ENCODE data around the gene APAF1.
A peak's percentile ranks its signal among the peaks of the same experiment; 100 is the strongest.

APAF1 gene

DNA sequence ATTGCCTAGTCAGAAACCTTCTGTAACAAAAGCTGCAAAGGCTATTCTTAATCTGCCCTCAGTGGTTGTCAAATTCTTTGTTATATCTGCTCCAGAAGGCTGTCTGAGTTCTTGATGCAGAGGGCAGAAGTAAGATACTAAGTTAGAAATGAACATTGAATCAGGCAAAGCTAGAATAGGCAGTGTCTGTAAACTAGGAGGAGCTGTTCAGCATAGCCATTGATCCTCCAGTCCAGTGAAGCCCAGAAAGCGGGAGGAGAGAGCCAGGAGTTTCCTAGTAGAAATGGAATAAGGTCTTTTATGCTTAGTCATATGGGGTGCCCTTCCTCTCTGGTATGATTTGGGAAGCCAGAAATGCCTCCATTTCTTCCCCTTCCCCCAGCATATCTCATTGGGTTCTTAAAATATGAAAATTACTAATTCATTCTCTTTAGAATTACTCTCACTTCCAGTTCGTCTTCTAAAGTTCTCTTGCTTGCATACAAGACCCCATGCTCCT, 76.2 kb downstream of the APAF1 start:
- no peak for DNase-seq (ENCODE audit: extremely low read depth in 1 of 2, low read depth in 1 of 2)

DNA sequence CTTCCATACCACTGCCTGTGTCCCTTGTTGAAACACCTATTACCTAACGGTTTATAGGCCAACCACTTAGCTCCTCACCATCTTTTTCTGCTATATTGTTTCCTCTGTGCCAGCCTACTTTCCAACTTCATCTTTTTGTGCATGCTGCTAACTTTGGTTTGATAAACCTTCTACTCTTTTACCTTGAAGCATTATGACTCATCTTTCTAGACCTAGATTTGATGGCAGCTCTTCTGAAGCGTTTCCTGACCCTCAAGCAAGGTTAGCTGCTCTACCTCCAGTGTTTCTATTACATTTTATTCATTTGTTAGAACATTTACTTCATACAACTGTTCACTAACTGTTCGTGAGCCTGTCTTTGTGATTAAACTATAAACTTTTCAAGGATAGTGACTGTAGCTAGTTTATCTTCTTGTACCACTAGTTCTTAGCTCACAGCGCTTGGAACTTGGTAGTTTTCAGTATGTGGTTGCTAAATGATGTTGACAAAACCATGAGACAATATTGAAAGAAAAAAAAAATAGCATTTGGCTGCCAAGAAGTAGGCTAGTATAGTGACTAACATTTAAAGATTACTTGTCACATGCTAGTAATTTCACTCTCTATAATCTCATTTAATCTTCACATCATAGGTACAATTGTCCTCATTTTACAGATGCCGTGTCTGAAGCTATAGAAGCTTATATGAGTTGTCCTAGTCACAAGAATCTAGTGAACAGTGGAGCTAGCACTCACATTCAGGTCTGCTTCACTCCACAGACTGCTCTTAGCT, 79.5 kb downstream of the APAF1 start:
- no peak for DNase-seq (ENCODE audit: extremely low read depth in 1 of 2, low read depth in 1 of 2)

DNA sequence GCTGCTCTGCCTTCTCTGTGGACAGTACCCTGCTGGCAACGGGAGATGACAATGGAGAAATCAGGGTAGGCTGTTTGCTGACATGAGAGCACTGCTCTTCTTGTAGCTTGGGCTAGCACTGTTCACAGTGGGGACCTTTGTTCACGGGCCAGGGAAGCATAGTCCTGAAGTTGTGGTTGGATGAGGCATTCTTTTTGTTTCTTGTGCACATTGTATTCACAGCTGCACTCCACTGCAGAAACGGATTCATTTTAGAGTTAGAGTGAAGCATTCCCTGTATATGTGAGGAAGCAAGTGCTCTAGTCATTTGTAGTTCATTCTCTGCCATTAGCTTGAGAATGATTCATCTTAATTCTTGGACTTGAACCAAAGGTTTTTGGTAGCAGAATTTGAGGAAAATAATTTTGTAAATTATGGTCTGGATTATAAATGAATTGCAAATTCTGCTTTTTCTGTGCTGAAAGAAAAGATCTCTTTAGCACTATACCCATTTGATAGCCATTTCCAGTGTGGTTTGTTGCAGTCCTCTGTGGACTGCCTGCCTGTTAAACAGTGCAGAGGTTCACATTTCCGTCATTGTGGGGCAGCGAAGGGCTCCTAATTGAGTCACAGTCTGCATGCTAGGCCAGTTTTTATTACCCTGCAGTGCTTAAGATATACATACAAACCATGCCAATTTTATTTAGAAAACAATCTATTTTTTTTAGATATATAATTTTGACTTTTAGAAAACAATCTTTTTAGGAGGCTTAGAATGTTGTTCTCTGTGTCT, 80.6 kb downstream of the APAF1 start:
- peak in 1 of 2 donors; percentile 42 for DNase-seq (ENCODE audit: extremely low read depth in 1 of 2, low read depth in 1 of 2)

DNA sequence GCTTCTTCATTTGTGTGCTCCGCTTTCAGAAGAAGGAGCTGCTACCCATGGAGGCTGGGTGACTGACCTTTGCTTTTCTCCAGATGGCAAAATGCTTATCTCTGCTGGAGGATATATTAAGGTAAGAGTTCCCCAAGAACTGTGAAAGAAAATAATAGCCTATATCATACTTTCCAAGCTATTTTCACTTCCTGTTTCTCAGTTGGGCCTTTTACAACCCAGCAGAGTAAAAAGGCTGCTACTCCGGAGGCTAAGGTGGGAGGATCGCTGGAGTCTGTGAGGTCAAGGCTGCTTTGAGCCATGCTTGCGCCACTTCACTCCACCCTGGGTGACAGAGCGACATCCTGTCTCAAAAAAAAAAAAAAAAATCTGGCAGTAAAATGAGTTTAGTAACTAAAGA, 82.1 kb downstream of the APAF1 start:
- no peak for DNase-seq (ENCODE audit: extremely low read depth in 1 of 2, low read depth in 1 of 2)

DNA sequence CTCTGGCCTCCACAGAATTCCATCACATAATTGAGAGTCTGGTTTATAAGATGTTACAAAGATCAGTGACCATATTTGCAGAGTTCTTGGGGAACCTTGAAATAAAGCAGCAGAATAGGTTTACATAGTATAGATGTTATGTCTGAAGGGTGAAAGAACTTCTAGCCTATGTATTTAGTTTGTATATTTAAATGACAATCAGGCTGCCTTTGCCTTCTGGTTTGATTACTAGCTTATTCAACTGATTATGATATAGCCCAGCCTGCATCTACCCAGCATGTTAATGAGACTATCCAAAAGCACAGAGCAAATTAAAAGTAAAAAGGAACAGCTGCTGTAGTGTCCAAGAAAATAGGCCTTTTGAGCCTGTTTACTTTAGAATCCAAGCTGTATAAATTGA, 85.3 kb downstream of the APAF1 start:
- no peak for DNase-seq (ENCODE audit: extremely low read depth in 1 of 2, low read depth in 1 of 2)

DNA sequence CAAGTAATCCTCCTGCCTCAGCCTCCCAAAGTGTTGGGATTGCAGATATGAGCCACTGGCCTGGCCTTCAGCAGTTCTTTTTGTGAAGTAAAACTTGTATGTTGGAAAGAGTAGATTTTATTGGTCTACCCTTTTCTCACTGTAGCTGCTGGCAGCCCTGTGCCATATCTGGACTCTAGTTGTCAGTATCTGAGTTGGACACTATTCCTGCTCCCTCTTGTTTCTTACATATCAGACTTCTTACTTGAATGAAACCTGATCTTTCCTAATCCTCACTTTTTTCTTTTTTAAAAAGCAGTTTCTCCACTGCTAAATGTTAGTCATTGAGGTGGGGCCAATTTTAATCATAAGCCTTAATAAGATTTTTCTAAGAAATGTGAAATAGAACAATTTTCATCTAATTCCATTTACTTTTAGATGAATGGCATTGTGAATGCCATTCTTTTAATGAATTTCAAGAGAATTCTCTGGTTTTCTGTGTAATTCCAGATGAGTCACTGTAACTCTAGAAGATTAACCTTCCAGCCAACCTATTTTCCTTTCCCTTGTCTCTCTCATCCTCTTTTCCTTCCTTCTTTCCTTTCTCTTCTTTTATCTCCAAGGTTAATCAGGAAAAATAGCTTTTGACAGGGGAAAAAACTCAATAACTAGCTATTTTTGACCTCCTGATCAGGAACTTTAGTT, 88.7 kb downstream of the APAF1 start:
- DNase-seq (ENCODE audit: extremely low read depth in 1 of 2, low read depth in 1 of 2): no peak

DNA sequence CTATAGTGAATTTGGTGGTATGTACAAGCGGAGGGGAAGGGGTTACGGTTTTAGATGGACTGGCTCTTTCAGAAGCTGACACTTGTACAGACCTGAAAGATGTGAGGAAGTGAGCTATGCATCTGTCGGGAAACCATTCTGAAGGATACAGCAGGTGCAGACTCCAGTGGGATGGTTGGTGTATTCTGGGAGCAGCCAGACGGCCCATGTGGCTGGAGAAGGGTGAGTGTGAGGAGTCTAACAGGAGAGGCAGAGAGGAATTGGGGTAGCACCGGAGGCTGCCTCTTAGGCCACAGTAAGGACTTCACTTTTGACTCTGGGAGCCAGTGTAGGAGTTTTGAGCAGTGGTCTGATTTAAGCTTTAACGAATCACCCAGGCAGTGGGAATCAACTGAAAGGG, 90.7 kb downstream of the APAF1 start:
- no peak for DNase-seq (ENCODE audit: extremely low read depth in 1 of 2, low read depth in 1 of 2)

DNA sequence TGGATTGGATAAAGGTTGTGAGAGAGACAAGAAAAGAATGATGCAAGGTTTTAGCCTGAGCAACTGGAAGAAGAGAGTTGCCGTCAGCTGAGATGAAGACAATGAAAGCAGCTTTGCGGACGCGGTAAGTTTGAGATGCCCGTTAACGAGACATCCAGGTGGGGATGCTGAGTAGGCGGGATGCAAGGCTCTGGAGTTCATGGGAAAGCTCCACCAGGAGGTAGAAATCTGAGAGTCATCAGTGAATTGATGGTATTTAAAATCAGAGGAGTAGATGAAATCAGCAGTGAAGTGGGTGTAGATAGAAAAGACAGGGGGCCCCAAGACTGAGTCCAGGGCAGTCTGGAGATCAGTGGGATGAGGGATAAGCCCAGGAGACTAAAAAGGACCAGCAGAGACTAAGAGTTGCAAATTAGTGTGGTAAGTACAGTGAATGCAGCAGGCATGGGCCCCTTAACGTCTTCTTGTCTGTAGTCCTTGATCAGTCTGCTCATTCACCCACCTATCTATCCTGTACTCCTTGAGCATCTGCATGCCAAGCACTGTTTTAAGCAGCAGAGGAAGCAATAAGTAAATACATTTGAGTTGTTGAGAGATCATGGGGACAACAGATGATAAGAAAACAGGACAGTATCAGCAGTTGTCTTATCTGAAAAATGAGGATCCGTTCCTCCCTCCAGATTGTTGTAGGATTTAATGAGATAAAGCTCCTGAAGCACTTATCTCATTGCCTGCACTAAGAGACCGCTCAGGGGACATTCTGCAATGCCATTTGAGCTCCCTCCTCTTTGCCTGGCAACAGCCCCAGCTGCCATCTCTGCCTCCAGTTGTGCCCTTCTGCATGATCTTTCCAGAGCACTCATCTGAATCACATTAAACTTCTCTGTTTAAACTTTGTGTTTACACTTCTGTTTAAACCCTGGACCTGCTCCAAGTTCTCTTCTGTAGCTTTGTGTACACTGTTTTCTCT, 91.5 kb downstream of the APAF1 start:
- no peak for DNase-seq (ENCODE audit: extremely low read depth in 1 of 2, low read depth in 1 of 2)

DNA sequence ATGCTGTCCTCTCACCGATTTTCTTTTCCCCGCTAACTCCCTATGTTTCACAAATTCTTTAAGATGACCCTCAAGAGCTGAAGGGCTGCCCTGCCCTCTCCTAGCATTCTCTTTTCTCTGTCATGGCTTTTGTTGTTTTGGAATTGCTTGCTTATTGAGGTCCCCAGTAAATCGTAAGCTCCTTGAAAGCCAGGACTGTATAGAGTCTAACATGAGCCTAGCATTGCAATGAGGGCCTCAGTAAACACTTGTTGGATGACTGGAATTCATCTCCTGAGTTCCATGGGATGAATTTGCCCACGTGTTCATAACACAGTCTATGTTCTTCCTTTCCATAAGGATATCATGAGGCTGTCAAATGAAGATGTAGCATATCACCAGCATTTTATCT, 92.2 kb downstream of the APAF1 start:
- no peak for DNase-seq (ENCODE audit: extremely low read depth in 1 of 2, low read depth in 1 of 2)

DNA sequence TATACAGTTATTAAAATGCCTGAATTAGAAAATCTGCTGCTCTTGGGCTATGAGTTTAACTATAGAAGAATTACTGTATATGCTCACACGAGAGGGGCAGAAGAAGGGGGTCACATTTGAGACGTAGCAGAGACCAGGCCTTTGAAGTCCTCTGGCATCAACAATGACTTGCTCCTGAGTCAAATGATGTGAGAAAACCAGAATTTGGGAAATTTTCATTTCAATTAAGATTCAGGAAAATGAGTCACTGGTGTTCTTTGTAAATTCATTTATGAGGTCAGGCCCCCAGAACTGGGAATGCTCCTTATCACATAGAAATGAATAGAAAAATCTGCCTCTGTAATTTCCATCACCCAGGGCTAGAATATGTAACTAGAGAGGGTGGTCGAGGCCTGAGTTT, 92.9 kb downstream of the APAF1 start:
- DNase-seq (ENCODE audit: extremely low read depth in 1 of 2, low read depth in 1 of 2): no peak

DNA sequence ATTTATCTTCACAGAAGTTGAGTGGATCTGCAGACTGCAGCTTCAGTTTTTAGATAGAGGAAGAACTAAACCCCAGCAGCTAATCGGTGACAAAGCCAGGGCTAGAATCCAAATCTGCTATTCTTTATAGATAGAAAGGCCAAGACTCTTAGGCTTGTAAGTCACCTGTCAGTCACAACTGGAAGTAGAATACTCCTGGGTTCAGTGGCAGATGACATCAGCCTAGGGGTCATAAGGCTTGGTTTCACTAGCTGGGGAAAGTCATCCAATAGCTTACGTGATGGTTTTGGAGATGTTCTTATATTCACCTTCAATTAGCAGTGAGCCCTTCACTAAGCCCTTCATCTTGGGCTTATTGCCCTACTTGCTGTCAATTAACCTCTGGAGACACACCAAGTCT, 93.4 kb downstream of the APAF1 start:
- no peak for DNase-seq (ENCODE audit: extremely low read depth in 1 of 2, low read depth in 1 of 2)

DNA sequence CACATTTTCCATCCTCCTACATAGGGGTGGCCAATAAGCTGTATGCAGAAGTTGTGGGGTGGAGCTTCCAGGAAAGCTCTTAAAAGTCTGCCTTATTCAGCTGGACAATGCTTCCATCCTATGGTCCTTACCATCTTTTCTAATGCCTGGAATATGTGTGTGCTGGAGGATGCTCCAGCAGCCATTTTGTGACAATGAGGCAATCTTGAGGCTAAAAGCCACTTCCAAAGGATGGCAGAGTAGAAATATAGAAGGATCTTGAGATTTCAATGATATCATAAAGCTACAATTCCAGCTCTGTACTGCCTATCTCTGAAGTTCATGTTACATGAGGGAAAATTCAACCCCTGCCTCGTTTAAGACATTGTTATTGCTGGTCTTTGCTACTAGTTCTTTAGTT, 95.7 kb downstream of the APAF1 start:
- DNase-seq (ENCODE audit: extremely low read depth in 1 of 2, low read depth in 1 of 2): no peak

DNA sequence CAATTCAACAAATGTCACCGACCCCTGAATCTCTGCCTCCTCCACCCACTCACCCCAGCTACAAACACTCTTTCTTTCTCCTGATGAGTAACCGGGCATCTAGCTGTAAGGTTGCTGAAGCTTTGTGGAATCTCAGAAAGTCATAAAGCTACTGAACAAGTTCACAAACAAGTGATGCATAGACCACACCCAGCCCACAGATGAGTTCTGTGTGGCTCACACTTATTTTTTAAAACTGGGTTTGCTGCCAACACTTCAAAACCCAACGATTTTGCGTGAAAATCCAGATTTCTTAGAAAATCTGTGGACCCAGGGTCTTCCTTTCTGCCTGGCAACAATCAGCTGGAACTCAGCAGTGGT, 96.1 kb downstream of the APAF1 start:
- DNase-seq (ENCODE audit: extremely low read depth in 1 of 2, low read depth in 1 of 2): peak in 1 of 2 donors; percentile 62

DNA sequence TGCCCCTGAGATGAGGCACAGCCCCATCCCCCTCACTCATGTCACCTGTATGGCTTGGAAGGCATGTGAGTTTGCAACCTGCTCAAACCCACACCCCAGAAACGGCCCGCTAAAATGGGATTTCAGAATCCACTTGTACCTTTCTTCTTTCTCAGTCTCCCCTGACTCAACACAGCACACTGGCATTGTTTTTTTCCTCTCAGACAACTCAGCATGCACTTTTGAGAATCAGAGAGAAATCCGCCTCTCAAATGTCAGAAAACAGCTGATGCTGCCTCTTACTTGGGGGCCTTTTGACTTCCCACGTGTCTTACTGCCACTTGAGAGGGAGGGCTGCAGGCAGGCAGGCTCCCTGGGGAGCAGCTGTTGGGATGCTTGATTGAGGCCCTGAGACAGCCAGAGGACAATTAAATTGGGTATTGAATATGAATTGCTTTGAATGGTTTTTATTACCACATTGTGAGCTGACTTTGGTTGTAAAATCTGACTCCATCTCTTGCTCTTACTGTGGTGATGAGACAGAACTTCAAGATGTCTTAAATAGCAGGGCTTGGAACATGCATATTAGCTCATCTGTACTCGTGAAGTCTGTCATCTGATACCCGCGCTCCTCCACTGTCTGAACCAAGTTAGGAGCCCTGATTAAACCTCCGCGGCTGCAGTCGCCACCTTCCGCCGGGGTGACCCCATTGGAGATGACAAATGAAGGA, 96.6 kb downstream of the APAF1 start:
- DNase-seq (ENCODE audit: extremely low read depth in 1 of 2, low read depth in 1 of 2): no peak

DNA sequence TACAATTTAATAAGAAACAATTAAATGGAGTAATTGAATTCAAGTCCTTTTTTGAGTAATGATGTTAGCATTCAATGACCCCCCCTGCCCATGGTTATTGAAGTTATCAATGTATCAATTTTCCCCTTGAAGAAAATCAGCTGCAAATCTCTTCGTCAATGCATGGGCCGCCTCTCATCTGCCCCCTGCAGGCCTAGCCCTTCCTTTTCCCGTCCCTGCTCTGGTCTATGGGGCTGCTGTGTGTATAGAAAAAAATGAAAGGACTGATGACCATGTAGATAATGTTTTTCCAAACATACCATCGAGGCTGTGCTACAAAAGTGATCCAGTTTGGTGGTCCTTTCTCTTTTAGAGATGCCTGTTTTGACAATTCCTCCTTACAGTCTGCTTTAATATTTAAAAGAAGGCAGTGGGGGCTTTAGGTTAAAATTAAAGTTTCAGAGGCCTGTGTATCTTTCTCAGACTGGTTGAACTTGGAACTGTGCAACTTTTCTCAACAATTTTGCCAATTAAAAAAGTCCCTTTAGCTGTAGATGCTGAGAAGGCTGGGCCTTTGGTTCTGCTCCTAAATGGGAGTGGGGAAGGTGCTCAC, 98.4 kb downstream of the APAF1 start:
- DNase-seq (ENCODE audit: extremely low read depth in 1 of 2, low read depth in 1 of 2): no peak

DNA sequence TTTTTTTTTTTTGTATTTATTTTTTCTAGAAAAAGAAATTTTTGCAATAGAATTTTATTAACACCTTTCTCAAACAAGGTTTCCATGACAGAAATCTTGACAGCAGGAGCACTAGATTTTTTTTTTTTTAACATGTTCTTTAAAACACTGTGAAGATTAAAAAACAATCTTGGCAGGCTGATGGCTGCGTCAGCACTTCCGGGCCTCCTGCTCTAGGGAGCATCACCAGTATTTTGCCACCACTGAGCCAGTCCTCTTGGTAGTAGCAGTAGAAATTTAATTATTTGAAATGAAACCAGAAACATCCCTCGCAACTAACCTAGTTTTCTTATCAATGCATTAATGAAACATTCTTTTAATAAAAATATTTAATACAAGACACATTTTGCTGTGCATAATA, 99.6 kb downstream of the APAF1 start:
- DNase-seq (ENCODE audit: extremely low read depth in 1 of 2, low read depth in 1 of 2): no peak

DNA sequence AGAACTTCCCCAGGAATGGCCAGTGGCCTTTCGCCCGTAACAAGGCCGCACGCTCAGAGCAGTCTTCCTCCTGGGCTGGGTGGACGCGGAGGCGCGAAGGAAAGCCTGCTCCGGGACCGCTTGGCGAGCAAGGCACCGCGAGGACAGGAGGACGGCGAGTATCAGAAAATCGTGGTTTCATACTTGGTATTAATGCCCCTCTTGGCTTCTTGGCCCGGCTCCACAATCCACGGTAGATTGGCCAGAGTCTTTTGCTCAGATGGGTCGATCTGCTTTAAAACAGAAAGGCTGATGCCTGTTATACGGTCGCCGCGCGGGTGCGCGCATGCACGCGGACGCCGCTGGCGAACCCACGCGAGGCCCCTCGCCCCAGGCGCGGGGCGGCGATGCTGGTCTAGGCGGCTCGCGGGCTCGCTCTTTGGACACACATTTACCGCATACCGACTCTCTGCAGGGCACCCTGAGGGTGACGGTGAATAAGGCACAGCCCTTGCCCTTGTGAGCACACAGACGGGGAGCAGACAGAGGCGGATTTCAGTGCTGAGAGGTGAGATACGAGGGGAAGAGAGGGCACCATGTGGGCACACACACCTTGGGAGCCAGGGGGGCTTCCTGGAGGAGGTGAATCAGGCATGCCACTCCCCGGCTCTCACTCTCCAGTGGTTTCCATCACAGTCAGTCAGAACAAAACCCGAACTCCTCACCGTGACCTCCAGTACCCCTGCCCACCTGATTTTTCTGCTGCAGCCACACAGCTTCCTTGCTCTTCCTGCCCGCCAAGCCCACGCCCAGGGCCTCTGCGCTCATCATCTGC, 100.7 kb downstream of the APAF1 start:
- peak in 1 of 2 donors; percentile 55 for DNase-seq (ENCODE audit: extremely low read depth in 1 of 2, low read depth in 1 of 2)

DNA sequence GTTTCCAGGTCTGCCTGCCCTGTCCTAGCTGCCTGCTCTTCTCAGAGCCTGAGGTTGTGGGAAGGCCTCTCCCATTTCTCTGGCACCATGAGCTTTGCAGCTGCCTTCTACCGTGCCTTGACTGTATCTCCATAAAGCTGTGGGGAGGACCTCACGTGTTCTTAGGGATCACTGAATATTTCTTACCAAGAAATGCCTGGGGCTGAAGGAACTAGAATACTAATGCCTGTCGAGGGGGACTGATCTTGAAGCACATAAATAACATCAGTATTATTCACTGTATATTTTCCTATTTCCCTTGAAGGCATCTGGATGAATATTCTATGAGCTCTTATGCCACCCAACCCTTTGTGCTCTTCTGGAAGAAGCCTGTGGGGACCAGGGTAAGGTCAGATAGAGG, 103.4 kb downstream of the APAF1 start:
- no peak for DNase-seq (ENCODE audit: extremely low read depth in 1 of 2, low read depth in 1 of 2)

DNA sequence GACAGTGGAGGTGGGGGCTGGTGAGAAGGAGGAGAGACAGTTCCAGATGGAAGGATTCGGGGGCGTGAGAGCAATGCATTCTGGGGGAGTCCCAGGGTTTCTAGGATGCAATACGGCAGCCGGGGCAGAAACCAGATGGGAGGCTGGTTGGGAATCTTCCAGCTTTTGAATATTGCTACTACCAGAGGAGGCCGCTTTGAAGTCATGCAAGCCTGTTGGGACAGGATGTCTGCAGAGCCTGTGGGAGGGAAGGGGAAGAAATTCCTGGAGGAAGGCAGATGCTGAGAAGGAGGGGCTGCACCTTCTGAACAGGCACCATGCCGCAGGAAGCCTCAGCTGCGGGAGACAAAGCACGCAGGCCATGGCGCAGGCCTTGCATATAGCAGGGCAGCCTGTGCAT, 105.4 kb downstream of the APAF1 start:
- DNase-seq (ENCODE audit: extremely low read depth in 1 of 2, low read depth in 1 of 2): no peak

Data from stimulated activated CD8-positive, alpha-beta memory T cell treated with anti-CD3 and anti-CD28 coated beads, Interleukin-7, amount 100 ng/mL, for 48 hours (primary cell).